PC-9 (cell line): ENCODE results near the gene PCDHGA10.

ENCODE experiments used
- CTCF ChIP-seq: fragments of 200-600 bp; sonication (generic); conservative IDR thresholded peaks from 2 replicates; pipeline ENCODE4 v1.6.1; 2017; ENCODE audit warnings: mixed run types, antibody characterized with exemption, mild to moderate bottlenecking, moderate library complexity
- EZH2 ChIP-seq: fragments of 200-600 bp; sonication (generic); IDR thresholded peaks from 2 replicates; pipeline ENCODE4 v1.8.0; 2017; ENCODE audit warnings: antibody characterized with exemption, low read depth

GRCh38 chr5:141440341-141440740, 27.6 kb downstream of the PCDHGA10 start:
- TF ChIP-seq CTCF (no peak), EZH2 (no peak)
